A673 (cell line): Measurements from ENCODE around the gene PDE6G. TPM values are rescaled to one million over a fixed set of nuclear protein-coding genes. Genes with fewer than 3 reads are reported as not detected.

ENCODE experiments used
- BruUV-seq: library from RNA; stranded (reverse); fragments of 400-500 nt; replicated peaks from 2 replicates; lab custom pipeline; 2021; lab: Mats Ljungman, UMichigan
- CTCF ChIA-PET: fragments of 300-600 bp; sonication (Branson Sonifier 250); formaldehyde crosslinking; loops from one replicate; lab custom pipeline; 2022; ENCODE audit warnings: antibody characterized with exemption; lab: Charles Lee
- POLR2A ChIA-PET: fragments of 300-600 bp; sonication (Branson Sonifier 250); formaldehyde crosslinking; loops from one replicate; lab custom pipeline; 2022; ENCODE audit warnings: antibody characterized with exemption; ENCODE audit not compliant: low non-redundant PET; lab: Charles Lee
- DNase-seq: peaks from one replicate; pipeline ENCODE4 v3.0.0-alpha.2; 2015; ENCODE audit warnings: low spot score
- H3K27ac ChIP-seq: fragments of 200-600 bp; sonication (generic); 2 replicates; pipeline ENCODE4 v1.5.1; 2016; ENCODE audit warnings: mixed run types, low read depth, mild to moderate bottlenecking, mixed read lengths, antibody characterized with exemption, low read length; ENCODE audit not compliant: poor library complexity, severe bottlenecking
- H3K27me3 ChIP-seq: fragments of 200-600 bp; sonication (generic); replicated peaks from 2 replicates; pipeline ENCODE4 v1.6.1; 2017; ENCODE audit warnings: mixed run types, low read depth, mild to moderate bottlenecking, mixed read lengths, antibody characterized with exemption, low read length; ENCODE audit not compliant: insufficient read depth, poor library complexity
- H3K36me3 ChIP-seq: fragments of 200-600 bp; sonication (generic); 2 replicates; pipeline ENCODE4 v1.6.1; 2016; ENCODE audit warnings: mixed run types, mild to moderate bottlenecking, mixed read lengths, antibody characterized with exemption, low read length; ENCODE audit not compliant: insufficient read depth, poor library complexity, severe bottlenecking
- H3K4me1 ChIP-seq: fragments of 200-600 bp; sonication (generic); 2 replicates; pipeline ENCODE4 v1.6.1; 2017; ENCODE audit warnings: mixed run types, mild to moderate bottlenecking, mixed read lengths, antibody characterized with exemption, low read length; ENCODE audit not compliant: insufficient read depth, poor library complexity, severe bottlenecking
- H3K4me3 ChIP-seq: fragments of 200-600 bp; sonication (generic); 2 replicates; pipeline ENCODE4 v1.5.1; 2016; ENCODE audit warnings: low read depth, mixed run types, mild to moderate bottlenecking, mixed read lengths, low read length; ENCODE audit not compliant: poor library complexity, severe bottlenecking
- H3K9me3 ChIP-seq: fragments of 200-600 bp; sonication (generic); 2 replicates; pipeline ENCODE4 v1.6.1; 2016; ENCODE audit warnings: mixed run types, low read depth, mild to moderate bottlenecking, mixed read lengths, antibody characterized with exemption, low read length; ENCODE audit not compliant: poor library complexity, severe bottlenecking
- EZH2 ChIP-seq: fragments of 200-600 bp; sonication (generic); IDR thresholded peaks from 2 replicates; pipeline ENCODE4 v1.6.1; 2017; ENCODE audit warnings: borderline replicate concordance, low read depth, mild to moderate bottlenecking, mixed read lengths, antibody characterized with exemption, low read length; ENCODE audit not compliant: poor library complexity, severe bottlenecking
- intact Hi-C: fragments of 100-400 bp; cut with micrococcal nuclease; formaldehyde crosslinking; loops from one replicate; pipeline ENCODE4 v1.10.0; 2022; ENCODE audit not compliant: unreplicated experiment
- total RNA-seq: library from RNA; stranded (reverse); gene quantifications from 2 replicates; pipeline ENCODE4 v1.2.3, GENCODE V29; 2021
- TF ChIP-seq, protein P1 (sequence below): fragments of 300-800, 200-600 bp; sonication (generic); conservative IDR thresholded peaks from 2 replicates; pipeline ENCODE4 v1.5.1; 2017; ENCODE audit warnings: low read depth, mild to moderate bottlenecking, antibody characterized with exemption, low read length, moderate library complexity, mixed read lengths

PDE6G gene
- total RNA-seq, 1 experiment from 2014 or later: 0.43 TPM

DNA sequence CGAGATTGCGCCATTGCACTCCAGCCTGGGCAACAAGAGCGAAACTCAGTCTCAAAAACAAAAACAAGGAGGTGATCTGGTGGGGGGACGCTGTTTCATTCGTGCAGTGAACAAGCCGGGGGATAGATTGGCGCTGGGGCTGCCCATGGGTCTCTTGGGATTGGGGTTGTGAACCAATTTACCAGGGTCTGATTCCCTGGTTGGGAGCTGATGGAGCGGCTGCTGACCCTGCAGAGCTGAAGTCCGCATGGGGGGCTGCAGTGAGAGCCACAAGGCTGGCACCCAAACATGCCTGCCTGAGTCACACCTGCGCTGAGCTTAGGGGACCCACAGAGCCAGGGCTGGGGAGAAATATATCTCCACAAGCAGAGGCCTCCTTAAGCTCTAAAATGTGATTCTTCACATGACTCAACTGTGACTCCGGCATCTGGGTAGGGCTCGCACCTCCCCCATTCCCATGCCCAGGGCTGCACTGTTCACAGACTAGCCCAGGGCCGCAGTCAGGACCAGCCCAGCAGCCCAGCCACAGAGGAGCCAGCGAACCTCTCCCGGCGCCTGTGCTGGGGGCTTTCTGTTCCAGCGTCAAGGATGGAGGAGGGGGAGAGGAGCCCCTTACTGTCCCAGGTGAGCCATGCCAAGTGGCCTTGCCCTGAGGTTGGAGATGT lies 14.4 kb downstream of the PDE6G start:
- peaks cover 5% of the 10 kb centered on the region for H3K4me1 ChIP-seq
- H3K27ac ChIP-seq: no peak overlapping the region
- no TSS peak for BruUV-seq
- POLR2A ChIA-PET: interaction anchor here (0.5 kb wide), 1 partner anchor 336 kb away, joined by 8 read pairs; no protein-coding TSS in a partner anchor
- CTCF ChIA-PET: no interaction called here
- DNase-seq: no peak
- no peak overlapping the region for H3K4me3 ChIP-seq
- TF ChIP-seq, protein P1, sequence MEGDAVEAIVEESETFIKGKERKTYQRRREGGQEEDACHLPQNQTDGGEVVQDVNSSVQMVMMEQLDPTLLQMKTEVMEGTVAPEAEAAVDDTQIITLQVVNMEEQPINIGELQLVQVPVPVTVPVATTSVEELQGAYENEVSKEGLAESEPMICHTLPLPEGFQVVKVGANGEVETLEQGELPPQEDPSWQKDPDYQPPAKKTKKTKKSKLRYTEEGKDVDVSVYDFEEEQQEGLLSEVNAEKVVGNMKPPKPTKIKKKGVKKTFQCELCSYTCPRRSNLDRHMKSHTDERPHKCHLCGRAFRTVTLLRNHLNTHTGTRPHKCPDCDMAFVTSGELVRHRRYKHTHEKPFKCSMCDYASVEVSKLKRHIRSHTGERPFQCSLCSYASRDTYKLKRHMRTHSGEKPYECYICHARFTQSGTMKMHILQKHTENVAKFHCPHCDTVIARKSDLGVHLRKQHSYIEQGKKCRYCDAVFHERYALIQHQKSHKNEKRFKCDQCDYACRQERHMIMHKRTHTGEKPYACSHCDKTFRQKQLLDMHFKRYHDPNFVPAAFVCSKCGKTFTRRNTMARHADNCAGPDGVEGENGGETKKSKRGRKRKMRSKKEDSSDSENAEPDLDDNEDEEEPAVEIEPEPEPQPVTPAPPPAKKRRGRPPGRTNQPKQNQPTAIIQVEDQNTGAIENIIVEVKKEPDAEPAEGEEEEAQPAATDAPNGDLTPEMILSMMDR: no peak
- no peak for TF ChIP-seq EZH2
- H3K9me3 ChIP-seq: no peaks in the 10 kb centered on the region
- H3K27me3 ChIP-seq: no peaks in the 10 kb centered on the region
- intact Hi-C loops: no loop called here
- no peaks in the 10 kb centered on the region for H3K36me3 ChIP-seq

DNA sequence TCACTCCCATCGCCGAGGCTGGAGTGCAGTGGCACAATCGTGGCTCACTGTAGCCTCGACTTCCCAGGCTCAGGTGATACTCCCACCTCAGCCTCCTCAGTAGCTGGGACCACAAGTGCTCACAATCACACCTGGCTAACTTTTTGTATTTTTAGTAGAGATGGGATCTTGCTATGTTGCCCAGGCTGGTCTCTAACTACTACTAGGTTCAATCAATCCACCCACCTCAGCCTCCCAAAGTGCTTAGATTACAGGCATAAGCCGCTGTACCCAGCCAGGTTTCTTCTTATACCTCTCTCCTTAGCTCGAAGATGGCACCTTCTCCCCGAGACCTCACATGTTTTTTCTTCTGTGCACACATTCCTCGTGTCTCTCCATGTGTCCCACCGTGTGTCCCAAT lies 16.3 kb downstream of the PDE6G start:
- CTCF ChIA-PET: no interaction called here
- H3K36me3 ChIP-seq: no peaks in the 10 kb centered on the region
- H3K9me3 ChIP-seq: no peaks in the 10 kb centered on the region
- no peak for DNase-seq
- no peak overlapping the region for H3K4me3 ChIP-seq
- TF ChIP-seq, protein P1: no peak
- TF ChIP-seq EZH2: no peak
- POLR2A ChIA-PET: no interaction called here
- intact Hi-C loops: no loop called here
- H3K27ac ChIP-seq: no peak overlapping the region
- H3K4me1 ChIP-seq: peaks cover 14% of the 10 kb centered on the region
- H3K27me3 ChIP-seq: no peaks in the 10 kb centered on the region
- no TSS peak for BruUV-seq

DNA sequence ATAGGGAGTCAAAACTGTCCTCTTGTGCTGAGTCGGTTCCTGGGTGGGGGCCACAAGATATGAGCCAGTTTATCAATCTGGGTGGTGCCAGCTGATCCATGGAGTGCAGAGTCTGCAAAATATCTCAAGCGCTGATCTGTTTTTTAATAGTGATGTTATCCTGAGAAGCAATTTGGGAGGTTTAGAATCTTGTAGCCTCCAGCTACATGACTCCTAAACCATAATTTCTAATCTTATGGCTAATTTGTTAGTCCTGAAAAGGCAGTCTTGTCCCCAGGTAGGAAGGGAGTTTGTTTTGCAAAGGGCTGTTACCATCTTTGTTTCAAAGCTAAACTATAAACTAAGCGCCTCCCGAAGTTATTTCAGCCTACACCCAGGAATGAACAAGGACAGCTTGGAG lies 17.7 kb downstream of the PDE6G start:
- intact Hi-C loops: no loop called here
- CTCF ChIA-PET: no interaction called here

More for the DNA sequence above, 17.7 kb downstream of the PDE6G start:
- Histone ChIP-seq H3K27ac (no peak overlapping the region), H3K9me3 (no peaks in the 10 kb centered on the region), H3K4me3 (no peak overlapping the region), H3K27me3 (no peaks in the 10 kb centered on the region), H3K4me1 (peaks cover 18% of the 10 kb centered on the region), H3K36me3 (no peaks in the 10 kb centered on the region)
- POLR2A ChIA-PET: interaction anchor here (0.6 kb wide), 1 partner anchor 784 kb away, joined by 4 read pairs; no protein-coding TSS in a partner anchor
- DNase-seq: no peak
- TF ChIP-seq, protein P1: no peak
- BruUV-seq: no TSS peak
